GM23338 (cell line): ENCODE measurements around the gene MFSD11. TPM values are rescaled to one million over a fixed set of nuclear protein-coding genes. Genes with fewer than 3 reads are reported as not detected.

Experiments used
- ATAC-seq: fragments of 200-7000 bp; cut with Tn5 transposase; 3 replicates; pipeline ENCODE4 v1.9.1; 2020
- DNase-seq: peaks from one replicate; pipeline ENCODE4 v3.0.0-alpha.2; 2015; ENCODE audit warnings: low spot score
- H2AFZ ChIP-seq: fragments of 200-600 bp; sonication (generic); 2 replicates; pipeline ENCODE4 v1.8.0; 2016; ENCODE audit warnings: antibody characterized with exemption, mild to moderate bottlenecking, moderate library complexity
- H3F3A ChIP-seq: fragments of 200-600 bp; sonication (generic); replicated peaks from 2 replicates; pipeline ENCODE4 v1.8.0; 2017; ENCODE audit warnings: antibody characterized with exemption, mixed run types, low read depth
- H3K27ac ChIP-seq: fragments of 200-600 bp; sonication (generic); 2 replicates; pipeline ENCODE4 v1.6.1; 2016; ENCODE audit warnings: low read depth
- H3K27me3 ChIP-seq: fragments of 200-600 bp; sonication (generic); 2 replicates; pipeline ENCODE4 v1.8.0; 2016; ENCODE audit warnings: mild to moderate bottlenecking, mixed run types, moderate library complexity; ENCODE audit not compliant: insufficient read depth
- H3K36me3 ChIP-seq: fragments of 200-600 bp; sonication (generic); 2 replicates; pipeline ENCODE4 v1.8.0; 2016; ENCODE audit warnings: mild to moderate bottlenecking; ENCODE audit not compliant: insufficient read depth
- H3K4me1 ChIP-seq: fragments of 200-600 bp; sonication (generic); 2 replicates; pipeline ENCODE4 v1.8.0; 2016; ENCODE audit warnings: mild to moderate bottlenecking, moderate library complexity; ENCODE audit not compliant: insufficient read depth
- H3K4me2 ChIP-seq: fragments of 200-600 bp; sonication (generic); 2 replicates; pipeline ENCODE4 v1.7.1; 2017; ENCODE audit warnings: mixed run types
- H3K4me3 ChIP-seq: fragments of 200-600 bp; sonication (generic); 2 replicates; pipeline ENCODE4 v1.6.1; 2016; ENCODE audit warnings: mixed run types
- H3K79me2 ChIP-seq: fragments of 200-600 bp; sonication (generic); replicated peaks from 2 replicates; pipeline ENCODE4 v1.8.0; 2017; ENCODE audit warnings: mild to moderate bottlenecking; ENCODE audit not compliant: insufficient read depth
- H3K9me2 ChIP-seq: fragments of 200-600 bp; sonication (generic); 2 replicates; pipeline ENCODE4 v1.8.0; 2017; ENCODE audit not compliant: insufficient read depth
- H4K20me1 ChIP-seq: fragments of 200-600 bp; sonication (generic); replicated peaks from 2 replicates; pipeline ENCODE4 v1.8.0; 2017; ENCODE audit warnings: mild to moderate bottlenecking; ENCODE audit not compliant: insufficient read depth
- H3K27ac Mint-ChIP-seq: 2 replicates; pipeline ENCODE4 v1.8.0; 2020; ENCODE audit warnings: inconsistent platforms, mild to moderate bottlenecking, moderate library complexity, mixed read lengths
- H3K27me3 Mint-ChIP-seq: 3 replicates; pipeline ENCODE4 v1.8.0; 2022; ENCODE audit warnings: low read depth, mild to moderate bottlenecking, moderate library complexity, mixed read lengths, inconsistent platforms; ENCODE audit not compliant: insufficient read depth, poor library complexity
- H3K36me3 Mint-ChIP-seq: 3 replicates; pipeline ENCODE4 v1.8.0; 2021; ENCODE audit warnings: low read depth, mild to moderate bottlenecking, inconsistent platforms, moderate library complexity, mixed read lengths
- H3K4me1 Mint-ChIP-seq: 3 replicates; pipeline ENCODE4 v1.8.0; 2020; ENCODE audit warnings: mild to moderate bottlenecking, inconsistent platforms, mixed read lengths
- H3K4me3 Mint-ChIP-seq: 3 replicates; pipeline ENCODE4 v1.8.0; 2021; ENCODE audit warnings: moderate library complexity, mild to moderate bottlenecking, inconsistent platforms, mixed read lengths
- H3K9me3 Mint-ChIP-seq: 3 replicates; pipeline ENCODE4 v1.8.0; 2020; ENCODE audit warnings: moderate library complexity, mild to moderate bottlenecking, inconsistent platforms, mixed read lengths
- CREB1 ChIP-seq: fragments of 250-450 bp; sonication (Bioruptor Pico); IDR thresholded peaks from 2 replicates; pipeline ENCODE4 v1.5.0; 2020; ENCODE audit warnings: low read depth, mild to moderate bottlenecking, moderate library complexity
- CTCF ChIP-seq, 2 experiments: fragments of 200-600 bp in 1 of 2; sonication (generic) in 1 of 2; conservative IDR thresholded peaks; 2 replicates each; pipeline versions ENCODE4 v1.5.1 to v1.6.1; 2016 to 2017; ENCODE audit warnings: antibody characterized with exemption in 2 of 2, low read depth in 2 of 2, mild to moderate bottlenecking in 2 of 2, moderate library complexity in 1 of 2
- ETS1 ChIP-seq: IDR thresholded peaks from 2 replicates; pipeline ENCODE4 v1.6.1; 2016; ENCODE audit warnings: antibody characterized with exemption
- EZH2phosphoT487 ChIP-seq: fragments of 200-600 bp; sonication (generic); IDR thresholded peaks from one replicate; pipeline ENCODE4 v1.8.1; 2018; ENCODE audit warnings: antibody characterized with exemption; ENCODE audit not compliant: unreplicated experiment
- JUNB ChIP-seq: IDR thresholded peaks from one replicate; pipeline ENCODE4 v1.6.1; 2016; ENCODE audit warnings: antibody characterized with exemption; ENCODE audit not compliant: unreplicated experiment
- NANOG ChIP-seq: IDR thresholded peaks from 2 replicates; pipeline ENCODE4 v1.6.1; 2016; ENCODE audit warnings: antibody characterized with exemption, borderline replicate concordance
- POLR2AphosphoS5 ChIP-seq: IDR thresholded peaks from 2 replicates; pipeline ENCODE4 v1.6.1; 2016; ENCODE audit warnings: antibody characterized with exemption, low read depth
- REST ChIP-seq: IDR thresholded peaks from one replicate; pipeline ENCODE4 v1.6.1; 2018; ENCODE audit warnings: antibody characterized with exemption; ENCODE audit not compliant: unreplicated experiment
- STAT1 ChIP-seq: IDR thresholded peaks from one replicate; pipeline ENCODE4 v1.6.1; 2016; ENCODE audit warnings: antibody characterized with exemption; ENCODE audit not compliant: unreplicated experiment
- ZNF114 ChIP-seq: fragments of 250-450 bp; sonication (Bioruptor Pico); IDR thresholded peaks from 2 replicates; pipeline ENCODE4 v1.5.0; 2020; ENCODE audit warnings: mild to moderate bottlenecking, moderate library complexity
- ZNF331 ChIP-seq: fragments of 250-450 bp; sonication (Bioruptor Pico); IDR thresholded peaks from 2 replicates; pipeline ENCODE4 v1.5.0; 2020; ENCODE audit warnings: low read depth, mild to moderate bottlenecking, moderate library complexity
- ZNF462 ChIP-seq: fragments of 250-450 bp; sonication (Bioruptor Pico); IDR thresholded peaks from 2 replicates; pipeline ENCODE4 v1.5.0; 2020; ENCODE audit warnings: mild to moderate bottlenecking, moderate library complexity
- polyA plus RNA-seq: library from polyadenylated mRNA; unstranded; fragments of >200 nt; fragmentation: Nextera tagmentation; extraction: Ambion mirVana; gene quantifications from 2 replicates; pipeline ENCODE4 v1.2.1, GENCODE V29; 2016
- total RNA-seq: library from RNA; depleted of rRNA; stranded (reverse); fragments of >200 nt; shearing (Covaris generic); gene quantifications from 2 replicates; pipeline ENCODE4 v1.2.3, GENCODE V29; 2014

MFSD11 gene
- total and polyA plus RNA-seq, 2 experiments from 2014 or later, result 10.2 to 35.3 TPM

GRCh38 chr17:76757256-76757655, 19.3 kb downstream of the MFSD11 start:
- Histone ChIP-seq H3K27ac (no peak overlapping the region), H2AFZ (no peak overlapping the region), H3K4me1 (0 out of 2 replicates have a peak, but pooled peaks cover 4% of the 10 kb centered on the region), H3K79me2 (no peaks in the 10 kb centered on the region), H3K9me2 (no peaks in the 10 kb centered on the region), H4K20me1 (no peaks in the 10 kb centered on the region), H3K27me3 (no peaks in the 10 kb centered on the region), H3K4me2 (no peak overlapping the region), H3K4me3 (no peak overlapping the region), H3F3A (no peaks in the 10 kb centered on the region), H3K36me3 (no peaks in the 10 kb centered on the region)
- ATAC-seq (no peak), DNase-seq (no peak)
- H3K4me3 Mint-ChIP-seq, result no peak overlapping the region
- H3K27ac Mint-ChIP-seq, result no peak overlapping the region
- H3K4me1 Mint-ChIP-seq, result no peaks in the 10 kb centered on the region
- H3K9me3 Mint-ChIP-seq, result no peaks in the 10 kb centered on the region; the same call in 2 of the 3 replicates
- H3K27me3 Mint-ChIP-seq, result no peaks in the 10 kb centered on the region
- TF ChIP-seq CREB1 (CRISPR knock-in tag), result no peak
- no peak for TF ChIP-seq STAT1
- no peak for TF ChIP-seq CTCF (conservative IDR thresholded peaks at IDR 0.05; ENCODE audit: low read depth in 2 of 2)
- no peak for TF ChIP-seq ETS1
- TF ChIP-seq REST, result no peak
- TF ChIP-seq JUNB, result no peak
- no peak for TF ChIP-seq EZH2phosphoT487
- TF ChIP-seq ZNF331 (CRISPR knock-in tag), result no peak
- no peak for TF ChIP-seq POLR2AphosphoS5
- no peak for TF ChIP-seq ZNF114 (CRISPR knock-in tag)
- TF ChIP-seq NANOG, result no peak
- no peak for TF ChIP-seq ZNF462 (CRISPR knock-in tag)
- H3K36me3 Mint-ChIP-seq, result peaks cover 35% of the 10 kb centered on the region
